Measurements from ENCODE around the gene PRKN. TPM values are rescaled to one million over a fixed set of nuclear protein-coding genes. Genes with fewer than 3 reads are reported as not detected.

PRKN gene
- total RNA-seq, 1 experiment from 2014 or later = 0.34 TPM

- POLR2A ChIA-PET = no interaction called here
- TF ChIP-seq CTCF (IDR thresholded peaks at IDR 0.05; ENCODE audit: insufficient read depth in 1 of 2, low read depth in 1 of 2, low read length in 1 of 2, severe bottlenecking in 1 of 2, unreplicated experiment in 1 of 2) = no peak
- peaks cover 3% of the 10 kb centered on the region for H3K27me3 Mint-ChIP-seq (ENCODE audit: insufficient read depth, unreplicated experiment)
Observed at GRCh38 chr6:162124710-162125435, 602.7 kb downstream of the PRKN start.

GRCh38 chr6:162123797-162124196 lies 603.8 kb downstream of the PRKN start:
- no TSS peak for BruUV-seq (replicated peaks)
- Histone ChIP-seq H3K9me3 (no peaks in the 10 kb centered on the region), H3K4me3 (ENCODE audit: low read depth, low read length) (no peak overlapping the region), H3K36me3 (ENCODE audit: control insufficient read depth, insufficient read depth, low read length) (no peaks in the 10 kb centered on the region), H3K4me1 (no peaks in the 10 kb centered on the region), H3K27me3 (replicated peaks; ENCODE audit: control insufficient read depth, insufficient read depth, low read length) (no peaks in the 10 kb centered on the region)
- ChIA-PET CTCF (no interaction called here), POLR2A (no interaction called here)
- no peak for DNase-seq
- Mint-ChIP-seq H3K27me3 (ENCODE audit: insufficient read depth, unreplicated experiment) (peaks cover 3% of the 10 kb centered on the region), H3K4me3 (ENCODE audit: unreplicated experiment) (no peak overlapping the region), H3K27ac (ENCODE audit: unreplicated experiment) (no peak overlapping the region), H3K9me3 (ENCODE audit: unreplicated experiment) (no peaks in the 10 kb centered on the region), H3K36me3 (ENCODE audit: insufficient read depth, unreplicated experiment) (no peaks in the 10 kb centered on the region), H3K4me1 (ENCODE audit: low read depth, unreplicated experiment) (no peaks in the 10 kb centered on the region)
- peak in 1 of 2 experiments; percentile 16 for TF ChIP-seq CTCF (IDR thresholded peaks at IDR 0.05; ENCODE audit: insufficient read depth in 1 of 2, low read depth in 1 of 2, low read length in 1 of 2, severe bottlenecking in 1 of 2, unreplicated experiment in 1 of 2)
- intact Hi-C loops (cut with micrococcal nuclease; ENCODE audit: unreplicated experiment) = no loop called here

More at GRCh38 chr6:162124710-162125435, 602.7 kb downstream of the PRKN start:
- no peak for DNase-seq
- no peak overlapping the region for H3K4me3 Mint-ChIP-seq (ENCODE audit: unreplicated experiment)
- no TSS peak for BruUV-seq (replicated peaks)
- intact Hi-C loops (cut with micrococcal nuclease; ENCODE audit: unreplicated experiment) = no loop called here
- Histone ChIP-seq H3K4me1 (no peaks in the 10 kb centered on the region), H3K4me3 (ENCODE audit: low read depth, low read length) (no peak overlapping the region), H3K27me3 (replicated peaks; ENCODE audit: control insufficient read depth, insufficient read depth, low read length) (no peaks in the 10 kb centered on the region), H3K36me3 (ENCODE audit: control insufficient read depth, insufficient read depth, low read length) (no peaks in the 10 kb centered on the region), H3K9me3 (no peaks in the 10 kb centered on the region)
- no peak overlapping the region for H3K27ac Mint-ChIP-seq (ENCODE audit: unreplicated experiment)
- H3K36me3 Mint-ChIP-seq (ENCODE audit: insufficient read depth, unreplicated experiment) = no peaks in the 10 kb centered on the region
- H3K9me3 Mint-ChIP-seq (ENCODE audit: unreplicated experiment) = no peaks in the 10 kb centered on the region
- CTCF ChIA-PET = no interaction called here
- no peaks in the 10 kb centered on the region for H3K4me1 Mint-ChIP-seq (ENCODE audit: low read depth, unreplicated experiment)

GRCh38 chr6:162119341-162119740 lies 608.2 kb downstream of the PRKN start:
- TF ChIP-seq CTCF (IDR thresholded peaks at IDR 0.05; ENCODE audit: insufficient read depth in 1 of 2, low read depth in 1 of 2, low read length in 1 of 2, severe bottlenecking in 1 of 2, unreplicated experiment in 1 of 2) = no peak
- DNase-seq = no peak
- Mint-ChIP-seq H3K27me3 (ENCODE audit: insufficient read depth, unreplicated experiment) (no peaks in the 10 kb centered on the region), H3K9me3 (ENCODE audit: unreplicated experiment) (no peaks in the 10 kb centered on the region), H3K36me3 (ENCODE audit: insufficient read depth, unreplicated experiment) (no peaks in the 10 kb centered on the region), H3K27ac (ENCODE audit: unreplicated experiment) (no peak overlapping the region), H3K4me3 (ENCODE audit: unreplicated experiment) (no peak overlapping the region), H3K4me1 (ENCODE audit: low read depth, unreplicated experiment) (no peaks in the 10 kb centered on the region)
- POLR2A ChIA-PET = no interaction called here
- CTCF ChIA-PET = no interaction called here
- intact Hi-C loops (cut with micrococcal nuclease; ENCODE audit: unreplicated experiment) = no loop called here
- Histone ChIP-seq H3K4me1 (no peaks in the 10 kb centered on the region), H3K36me3 (ENCODE audit: control insufficient read depth, insufficient read depth, low read length) (no peaks in the 10 kb centered on the region), H3K27me3 (replicated peaks; ENCODE audit: control insufficient read depth, insufficient read depth, low read length) (no peaks in the 10 kb centered on the region), H3K4me3 (ENCODE audit: low read depth, low read length) (no peak overlapping the region), H3K9me3 (no peaks in the 10 kb centered on the region)
- no TSS peak for BruUV-seq (replicated peaks)
